AG08395 (cell line): ENCODE measurements around the gene DOCK6.
"Not testable (repeated sequence)": the region's sequence is repeated elsewhere in the genome, so short reads cannot be mapped to it uniquely, and the experiment has no call there.

ENCODE experiments used
- DNase-seq: peaks from one replicate; pipeline ENCODE4 v3.0.0; 2012; ENCODE audit warnings: mixed read lengths, low spot score

The DOCK6 gene

GRCh38 chr19:11197291-11198174 is 64.8 kb downstream of the DOCK6 start, which contains the start of gene KANK2:
Gene KANK2 (minus strand): TSS chr19:11197545. CDS start chr19:11194511, 3,034 bp downstream.
- peak; percentile 96 for DNase-seq

GRCh38 chr19:11196406-11197287 is 65.7 kb downstream of the DOCK6 start:
- DNase-seq = peak; percentile 58

GRCh38 chr19:11195681-11196080 is 66.6 kb downstream of the DOCK6 start:
- no peak for DNase-seq

GRCh38 chr19:11194656-11195558 is 67.4 kb downstream of the DOCK6 start:
- DNase-seq = no peak

GRCh38 chr19:11194173-11194572 is 68.2 kb downstream of the DOCK6 start:
- no peak for DNase-seq

- no peak for DNase-seq
Observed at GRCh38 chr19:11192957-11193939, 69.1 kb downstream of the DOCK6 start.

GRCh38 chr19:11191934-11192333 is 70.4 kb downstream of the DOCK6 start:
- DNase-seq = no peak

GRCh38 chr19:11191273-11191755 is 71.0 kb downstream of the DOCK6 start:
- DNase-seq = peak; percentile 94

GRCh38 chr19:11190501-11190900 is 71.8 kb downstream of the DOCK6 start:
- no peak for DNase-seq

- DNase-seq = no peak
Observed at GRCh38 chr19:11187441-11187840, 74.9 kb downstream of the DOCK6 start.

GRCh38 chr19:11182994-11183393 is 79.3 kb downstream of the DOCK6 start:
- DNase-seq = no peak

GRCh38 chr19:11181488-11181887 is 80.8 kb downstream of the DOCK6 start:
- no peak for DNase-seq

- DNase-seq = not testable (repeated sequence)
Observed at GRCh38 chr19:11180975-11181374, 81.3 kb downstream of the DOCK6 start.

- peak; percentile 52 for DNase-seq
Observed at GRCh38 chr19:11180346-11180745, 82.0 kb downstream of the DOCK6 start.

- DNase-seq = no peak
Observed at GRCh38 chr19:11179716-11180297, 82.5 kb downstream of the DOCK6 start.

GRCh38 chr19:11179145-11179465 is 83.2 kb downstream of the DOCK6 start:
- DNase-seq = not testable (repeated sequence)

- no peak for DNase-seq
Observed at GRCh38 chr19:11177592-11177991, 84.7 kb downstream of the DOCK6 start.

- no peak for DNase-seq
Observed at GRCh38 chr19:11176466-11177193, 85.7 kb downstream of the DOCK6 start.

- DNase-seq = no peak
Observed at GRCh38 chr19:11175920-11176319, 86.4 kb downstream of the DOCK6 start.
